Endothelial cell of umbilical vein (primary cell): Measurements from ENCODE around the gene TRDN. TPM values are rescaled to one million over a fixed set of nuclear protein-coding genes. Genes with fewer than 3 reads are reported as not detected.

Experiments used
- BruUV-seq: library from RNA; stranded (reverse); fragments of 400-500 nt; replicated peaks from 2 replicates; lab custom pipeline; 2021; lab: Mats Ljungman, UMichigan
- CTCF ChIA-PET: fragments of 300-600, 350-600 bp; sonication (Branson Sonifier 250); formaldehyde crosslinking; loops from one replicate; lab custom pipeline; 2021; ENCODE audit warnings: antibody characterized with exemption, inconsistent platforms; lab: Charles Lee
- POLR2A ChIA-PET: fragments of 300-600, 350-600 bp; sonication (Branson Sonifier 250); formaldehyde crosslinking; loops from one replicate; lab custom pipeline; 2021; ENCODE audit warnings: antibody characterized with exemption, inconsistent platforms; lab: Charles Lee
- DNase-seq: peaks from one replicate; pipeline ENCODE4 v3.0.0-alpha.2; 2011; ENCODE audit warnings: low read depth, low spot score
- FAIRE-seq: peaks from 2 replicates; lab custom pipeline; 2011; peaks lifted over from hg19 to GRCh38; lab: Jason Lieb, UNC
- H2AFZ ChIP-seq: 2 replicates; pipeline ENCODE4 v1.6.0; 2012; ENCODE audit warnings: low read depth, low read length, control low read depth, inconsistent platforms
- H3K27ac ChIP-seq: 2 replicates; pipeline ENCODE4 v1.5.1; 2011; ENCODE audit warnings: low read depth, mild to moderate bottlenecking, control low read depth, low read length, moderate library complexity; ENCODE audit not compliant: insufficient read depth
- H3K27me3 ChIP-seq, 2 experiments: 2 replicates each; pipeline versions ENCODE4 v1.6.0 to v1.6.1; 2011; ENCODE audit warnings: low read length in 2 of 2, mixed read lengths in 1 of 2; ENCODE audit not compliant: control insufficient read depth in 2 of 2, insufficient read depth in 2 of 2
- H3K36me3 ChIP-seq, 2 experiments: 2 replicates in 1 of 2; 3 replicates in 1 of 2; pipeline ENCODE4 v1.5.1; 2011; ENCODE audit warnings: low read length in 2 of 2, mild to moderate bottlenecking in 1 of 2, moderate library complexity in 1 of 2; ENCODE audit not compliant: control insufficient read depth in 2 of 2, insufficient read depth in 2 of 2; ENCODE audit errors: extremely low read depth in 1 of 2
- H3K4me1 ChIP-seq: 3 replicates; pipeline ENCODE4 v1.5.1; 2011; ENCODE audit warnings: mild to moderate bottlenecking, low read length; ENCODE audit not compliant: control insufficient read depth, insufficient read depth; ENCODE audit errors: extremely low read depth
- H3K4me2 ChIP-seq: 2 replicates; pipeline ENCODE4 v1.6.1; 2011; ENCODE audit warnings: low read length, control low read depth, mixed read lengths; ENCODE audit not compliant: insufficient read depth
- H3K4me3 ChIP-seq, 3 experiments: fragments of 200-600 bp in 1 of 3; sonication (generic), shearing (Covaris generic) in 1 of 3; replicated peaks in 1 of 3; 2 replicates each; pipeline ENCODE4 v1.5.1; 2011 to 2016; ENCODE audit warnings: control low read depth in 3 of 3, low read length in 3 of 3, mild to moderate bottlenecking in 2 of 3, inconsistent platforms in 1 of 3, low read depth in 1 of 3, moderate library complexity in 1 of 3; ENCODE audit not compliant: insufficient read depth in 1 of 3
- H3K79me2 ChIP-seq: 2 replicates; pipeline ENCODE4 v1.6.0; 2012; ENCODE audit warnings: low read length, inconsistent platforms; ENCODE audit not compliant: control insufficient read depth, insufficient read depth
- H3K9ac ChIP-seq: replicated peaks from 2 replicates; pipeline ENCODE3; 2011; ENCODE audit warnings: low read length, control low read depth; ENCODE audit not compliant: insufficient read depth; ENCODE audit errors: extremely low read depth
- H3K9me1 ChIP-seq: replicated peaks from 3 replicates; pipeline ENCODE4 v1.6.0; 2011; ENCODE audit warnings: mild to moderate bottlenecking, low read length; ENCODE audit not compliant: control insufficient read depth, insufficient read depth; ENCODE audit errors: extremely low read depth
- H3K9me3 ChIP-seq: replicated peaks from 2 replicates; pipeline ENCODE4 v1.5.1; 2012; ENCODE audit warnings: low read length, inconsistent platforms; ENCODE audit not compliant: control insufficient read depth, insufficient read depth
- H4K20me1 ChIP-seq: replicated peaks from 2 replicates; pipeline ENCODE3; 2011; ENCODE audit warnings: mild to moderate bottlenecking, low read length; ENCODE audit not compliant: control insufficient read depth, insufficient read depth; ENCODE audit errors: extremely low read depth
- EZH2 ChIP-seq: IDR thresholded peaks from 2 replicates; pipeline ENCODE4 v1.6.1; 2012; ENCODE audit warnings: borderline replicate concordance, low read depth, mild to moderate bottlenecking, moderate library complexity, low read length, inconsistent platforms; ENCODE audit not compliant: severe bottlenecking
- FOS ChIP-seq: IDR thresholded peaks from 2 replicates; pipeline ENCODE4 v1.6.1; 2011; ENCODE audit warnings: mild to moderate bottlenecking, low read length, moderate library complexity, borderline replicate concordance; ENCODE audit not compliant: insufficient read depth
- GATA2 ChIP-seq: IDR thresholded peaks from 2 replicates; pipeline ENCODE4 v1.7.0; 2011; ENCODE audit warnings: low read depth, mild to moderate bottlenecking, moderate library complexity, mixed read lengths, low read length; ENCODE audit not compliant: insufficient read length, insufficient read depth
- JUN ChIP-seq: IDR thresholded peaks from 2 replicates; pipeline ENCODE4 v1.6.1; 2011; ENCODE audit warnings: borderline replicate concordance, low read depth; ENCODE audit not compliant: insufficient read length, insufficient read depth
- MYC ChIP-seq: IDR thresholded peaks from one replicate; pipeline ENCODE4 v1.6.1; 2011; ENCODE audit warnings: mild to moderate bottlenecking, low read depth, low read length
- POLR2A ChIP-seq: IDR thresholded peaks from 2 replicates; pipeline ENCODE4 v1.6.1; 2012; ENCODE audit warnings: low read depth, mild to moderate bottlenecking, control low read depth, low read length
- POLR2AphosphoS5 ChIP-seq: IDR thresholded peaks from 2 replicates; pipeline ENCODE4 v1.6.1; 2012; ENCODE audit warnings: low read depth, mild to moderate bottlenecking, control low read depth, low read length, moderate library complexity; ENCODE audit not compliant: insufficient read depth
- dilution Hi-C: fragments of 300-500 bp; cut with MboI; formaldehyde crosslinking; loops from one replicate; pipeline ENCODE4 v1.15.0; 2019; ENCODE audit warnings: low sequenced_read_pairs; ENCODE audit not compliant: extremely low pct_ligation_motif_present
- intact Hi-C: fragments of 100-400 bp; cut with micrococcal nuclease; formaldehyde crosslinking; loops from one replicate; pipeline ENCODE4 v1.10.0; 2022
- polyA plus RNA-seq, 4 experiments: library from polyadenylated mRNA; depleted of rRNA in 3 of 4; stranded (reverse) in 3 of 4; unstranded in 1 of 4; fragments of >200 nt; gene quantifications; 2 replicates each; pipeline versions ENCODE4 v1.2.1 to v1.2.3, GENCODE V29; 2011 to 2012; ENCODE audit warnings: missing spikeins in 1 of 4
- total RNA-seq: library from RNA; stranded (reverse); gene quantifications from 2 replicates; pipeline ENCODE4 v1.2.3, GENCODE V29; 2021
- TF ChIP-seq, protein P1 (sequence below), 2 donors: IDR thresholded peaks; 1 replicate in 1 of 2; 2 replicates in 1 of 2; pipeline ENCODE4 v1.5.1; 2011; ENCODE audit warnings: low read length in 2 of 2, mild to moderate bottlenecking in 2 of 2, moderate library complexity in 2 of 2, control low read depth in 1 of 2, inconsistent platforms in 1 of 2, low read depth in 1 of 2; ENCODE audit not compliant: insufficient read depth in 1 of 2; ENCODE audit errors: extremely low read depth in 1 of 2
- TF ChIP-seq, protein P2 (sequence below): IDR thresholded peaks from 2 replicates; pipeline ENCODE4 v1.6.1; 2011; ENCODE audit not compliant: insufficient read depth, insufficient read length

Gene TRDN
- total and polyA plus RNA-seq, 2 donors (not counting 3 experiments of a cell fraction or from before 2014, with no cell fraction given): not detected

DNA sequence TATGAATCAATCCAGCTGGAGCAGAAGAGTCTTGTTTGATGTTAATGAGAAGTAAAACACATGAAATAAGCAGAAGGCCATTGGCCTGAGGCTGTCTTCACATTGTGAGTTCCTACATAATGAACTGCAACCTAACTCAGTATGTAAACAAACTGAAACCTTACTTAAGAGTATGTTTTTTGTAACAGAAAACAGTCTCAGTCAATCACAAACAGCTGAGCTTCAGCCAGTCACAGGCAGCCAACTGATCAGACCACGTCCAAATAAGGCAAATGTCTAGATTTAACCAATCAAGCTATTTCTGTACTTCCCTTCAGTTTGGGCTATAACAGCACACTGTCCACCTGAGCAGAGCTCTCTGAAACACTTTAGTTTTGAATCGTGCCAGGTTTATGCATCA is 234.7 kb downstream of the TRDN start:
- Histone ChIP-seq H3K4me1 (no peaks in the 10 kb centered on the region), H3K27ac (no peak overlapping the region), H3K27me3 (no peaks in the 10 kb centered on the region), H3K79me2 (no peaks in the 10 kb centered on the region), H4K20me1 (no peaks in the 10 kb centered on the region), H3K36me3 (no peaks in the 10 kb centered on the region), H2AFZ (no peak overlapping the region), H3K9me1 (no peaks in the 10 kb centered on the region), H3K9ac (no peak overlapping the region), H3K4me2 (no peak overlapping the region), H3K9me3 (no peaks in the 10 kb centered on the region), H3K4me3 (no peak overlapping the region)
- ChIA-PET CTCF (interaction anchor here (1.4 to 2.2 kb wide), 3 partner anchors 9 to 313 kb away, joined by 6 to 9 read pairs (median 7); no protein-coding TSS in a partner anchor), POLR2A (no interaction called here)
- no TSS peak for BruUV-seq
- no peak for FAIRE-seq
- TF ChIP-seq POLR2AphosphoS5 (no peak), MYC (no peak), FOS (no peak), POLR2A (no peak), EZH2 (no peak), JUN (no peak), GATA2 (no peak)
- TF ChIP-seq, protein P1, sequence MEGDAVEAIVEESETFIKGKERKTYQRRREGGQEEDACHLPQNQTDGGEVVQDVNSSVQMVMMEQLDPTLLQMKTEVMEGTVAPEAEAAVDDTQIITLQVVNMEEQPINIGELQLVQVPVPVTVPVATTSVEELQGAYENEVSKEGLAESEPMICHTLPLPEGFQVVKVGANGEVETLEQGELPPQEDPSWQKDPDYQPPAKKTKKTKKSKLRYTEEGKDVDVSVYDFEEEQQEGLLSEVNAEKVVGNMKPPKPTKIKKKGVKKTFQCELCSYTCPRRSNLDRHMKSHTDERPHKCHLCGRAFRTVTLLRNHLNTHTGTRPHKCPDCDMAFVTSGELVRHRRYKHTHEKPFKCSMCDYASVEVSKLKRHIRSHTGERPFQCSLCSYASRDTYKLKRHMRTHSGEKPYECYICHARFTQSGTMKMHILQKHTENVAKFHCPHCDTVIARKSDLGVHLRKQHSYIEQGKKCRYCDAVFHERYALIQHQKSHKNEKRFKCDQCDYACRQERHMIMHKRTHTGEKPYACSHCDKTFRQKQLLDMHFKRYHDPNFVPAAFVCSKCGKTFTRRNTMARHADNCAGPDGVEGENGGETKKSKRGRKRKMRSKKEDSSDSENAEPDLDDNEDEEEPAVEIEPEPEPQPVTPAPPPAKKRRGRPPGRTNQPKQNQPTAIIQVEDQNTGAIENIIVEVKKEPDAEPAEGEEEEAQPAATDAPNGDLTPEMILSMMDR (IDR thresholded peaks at IDR 0.05; ENCODE audit: extremely low read depth in 1 of 2, insufficient read depth in 1 of 2, low read depth in 1 of 2, low read length in 2 of 2): no peak
- TF ChIP-seq, protein P2, sequence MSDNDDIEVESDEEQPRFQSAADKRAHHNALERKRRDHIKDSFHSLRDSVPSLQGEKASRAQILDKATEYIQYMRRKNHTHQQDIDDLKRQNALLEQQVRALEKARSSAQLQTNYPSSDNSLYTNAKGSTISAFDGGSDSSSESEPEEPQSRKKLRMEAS: no peak
- DNase-seq: no peak
- intact Hi-C loops (no loop called here), dilution Hi-C loops (no loop called here)
